AG04450 (cell line): Measurements from ENCODE around the gene NHS. TPM values are rescaled to one million over a fixed set of nuclear protein-coding genes. Genes with fewer than 3 reads are reported as not detected.

Experiments used
- CTCF ChIA-PET: fragments of 300-600, 350-600 bp; formaldehyde crosslinking; extraction: SDS; loops from one replicate; lab custom pipeline; 2022; ENCODE audit warnings: antibody characterized with exemption, inconsistent platforms; lab: Charles Lee
- POLR2A ChIA-PET: fragments of 350-600 bp; formaldehyde crosslinking; extraction: SDS; loops from one replicate; lab custom pipeline; 2021; ENCODE audit warnings: antibody characterized with exemption, inconsistent platforms; lab: Yijun Ruan, JAX
- DNase-seq: peaks from one replicate; pipeline ENCODE4 v3.0.0-alpha.2; 2011; ENCODE audit warnings: low read depth, low spot score
- H3K27ac ChIP-seq: one replicate; pipeline ENCODE4 v1.5.1; 2012; ENCODE audit warnings: low read depth, low read length, control low read depth
- H3K27me3 ChIP-seq: one replicate; pipeline ENCODE4 v1.6.0; 2012; ENCODE audit warnings: low read length; ENCODE audit not compliant: control insufficient read depth, insufficient read depth
- H3K4me3 ChIP-seq: 2 replicates; pipeline ENCODE4 v1.5.1; 2011; ENCODE audit warnings: mild to moderate bottlenecking, low read depth, low read length, control low read depth
- H3K9me3 ChIP-seq: 2 replicates; pipeline ENCODE4 v1.5.1; 2012; ENCODE audit warnings: low read length; ENCODE audit not compliant: control insufficient read depth, insufficient read depth
- polyA plus RNA-seq: library from polyadenylated mRNA; depleted of rRNA; stranded (reverse); fragments of >200 nt; gene quantifications from 2 replicates; pipeline ENCODE4 v1.2.3, GENCODE V29; 2011
- TF ChIP-seq, protein P1 (sequence below): IDR thresholded peaks from 2 replicates; pipeline ENCODE4 v1.5.1; 2011; ENCODE audit warnings: low read depth, low read length, control low read depth, inconsistent platforms

The NHS gene
- polyA plus RNA-seq, 1 experiment = 2.0 TPM

DNA sequence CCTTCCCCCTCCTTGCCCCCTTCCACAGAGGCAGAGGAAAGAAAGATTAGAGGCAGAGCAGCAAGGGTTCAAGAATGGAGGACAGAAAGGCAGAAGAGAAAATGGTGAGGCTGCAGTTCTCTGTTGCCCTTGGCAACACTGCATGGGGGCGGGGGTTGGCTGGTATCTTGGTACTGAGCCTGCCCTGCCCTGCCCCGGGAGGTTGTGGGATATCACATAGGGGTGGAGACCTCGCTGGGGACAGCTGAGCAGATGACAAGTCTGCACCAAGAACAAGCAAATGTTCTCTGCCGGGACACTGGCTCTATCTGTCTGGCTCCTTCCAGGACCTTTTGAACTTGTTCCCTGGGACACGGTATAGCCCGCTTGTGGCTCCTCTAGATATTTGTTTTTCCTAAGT is 39.8 kb downstream of the NHS start:
- no peak for DNase-seq
- TF ChIP-seq, protein P1, sequence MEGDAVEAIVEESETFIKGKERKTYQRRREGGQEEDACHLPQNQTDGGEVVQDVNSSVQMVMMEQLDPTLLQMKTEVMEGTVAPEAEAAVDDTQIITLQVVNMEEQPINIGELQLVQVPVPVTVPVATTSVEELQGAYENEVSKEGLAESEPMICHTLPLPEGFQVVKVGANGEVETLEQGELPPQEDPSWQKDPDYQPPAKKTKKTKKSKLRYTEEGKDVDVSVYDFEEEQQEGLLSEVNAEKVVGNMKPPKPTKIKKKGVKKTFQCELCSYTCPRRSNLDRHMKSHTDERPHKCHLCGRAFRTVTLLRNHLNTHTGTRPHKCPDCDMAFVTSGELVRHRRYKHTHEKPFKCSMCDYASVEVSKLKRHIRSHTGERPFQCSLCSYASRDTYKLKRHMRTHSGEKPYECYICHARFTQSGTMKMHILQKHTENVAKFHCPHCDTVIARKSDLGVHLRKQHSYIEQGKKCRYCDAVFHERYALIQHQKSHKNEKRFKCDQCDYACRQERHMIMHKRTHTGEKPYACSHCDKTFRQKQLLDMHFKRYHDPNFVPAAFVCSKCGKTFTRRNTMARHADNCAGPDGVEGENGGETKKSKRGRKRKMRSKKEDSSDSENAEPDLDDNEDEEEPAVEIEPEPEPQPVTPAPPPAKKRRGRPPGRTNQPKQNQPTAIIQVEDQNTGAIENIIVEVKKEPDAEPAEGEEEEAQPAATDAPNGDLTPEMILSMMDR = no peak
- ChIA-PET CTCF (no interaction called here), POLR2A (no interaction called here)
- no peaks in the 10 kb centered on the region for H3K9me3 ChIP-seq
- no peaks in the 10 kb centered on the region for H3K27me3 ChIP-seq
- H3K27ac ChIP-seq = no peak overlapping the region
- no peak overlapping the region for H3K4me3 ChIP-seq

DNA sequence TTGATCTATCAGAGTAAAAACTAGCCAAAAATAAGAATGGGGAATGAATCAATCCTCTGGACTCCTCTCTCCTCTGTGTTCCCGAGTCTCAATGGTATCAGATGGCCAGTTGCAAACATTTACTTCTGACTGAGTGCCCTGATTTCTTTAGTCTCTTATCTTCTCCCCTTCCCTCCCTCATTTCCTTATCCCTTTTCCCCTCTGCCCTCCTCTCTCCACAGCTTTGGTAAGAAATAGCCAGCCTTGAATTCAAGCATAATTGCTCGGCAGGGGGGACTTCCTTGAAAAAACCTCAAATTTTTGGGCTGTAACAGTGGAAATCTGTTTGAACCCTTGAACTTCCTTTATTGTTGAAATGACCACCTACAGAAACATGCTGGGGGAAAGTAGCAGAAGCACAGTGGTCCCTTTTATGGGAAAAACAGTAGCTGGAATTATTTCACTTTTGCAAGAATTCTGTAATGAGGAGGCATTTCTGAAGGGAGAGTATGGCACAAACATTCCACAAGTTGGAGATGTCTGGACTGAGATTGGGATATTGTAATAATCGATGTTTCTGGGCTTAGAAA is 40.3 kb downstream of the NHS start:
- no peak for DNase-seq
- H3K9me3 ChIP-seq = no peaks in the 10 kb centered on the region
- POLR2A ChIA-PET = no interaction called here
- CTCF ChIA-PET = interaction anchor here (0.7 kb wide), 1 partner anchor 549 kb away, joined by 4 read pairs; no protein-coding TSS in a partner anchor
- no peaks in the 10 kb centered on the region for H3K27me3 ChIP-seq
- TF ChIP-seq, protein P1 = no peak
- no peak overlapping the region for H3K4me3 ChIP-seq
- no peak overlapping the region for H3K27ac ChIP-seq

DNA sequence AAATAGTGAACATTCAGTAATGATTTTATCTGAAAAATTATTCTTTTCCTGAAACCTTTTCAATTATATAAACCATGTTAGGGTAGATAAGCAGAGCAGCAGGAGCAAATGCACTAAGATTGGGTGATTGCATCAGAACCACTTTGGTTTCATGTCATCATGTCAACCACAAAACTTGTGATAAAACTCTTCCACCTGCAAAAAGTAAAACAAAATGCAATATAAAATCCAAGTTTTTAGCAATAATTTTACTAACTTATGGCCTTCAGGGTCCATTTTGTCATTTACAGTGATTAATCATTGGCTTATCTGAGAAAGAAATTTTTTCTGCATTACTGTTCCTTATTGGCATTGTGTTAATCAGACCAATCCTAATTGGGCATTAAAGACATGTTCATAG is 42.4 kb downstream of the NHS start:
- H3K4me3 ChIP-seq = no peak overlapping the region
- ChIA-PET CTCF (no interaction called here), POLR2A (no interaction called here)
- H3K27me3 ChIP-seq = no peaks in the 10 kb centered on the region
- DNase-seq = no peak
- TF ChIP-seq, protein P1 = no peak
- no peaks in the 10 kb centered on the region for H3K9me3 ChIP-seq
- no peak overlapping the region for H3K27ac ChIP-seq

DNA sequence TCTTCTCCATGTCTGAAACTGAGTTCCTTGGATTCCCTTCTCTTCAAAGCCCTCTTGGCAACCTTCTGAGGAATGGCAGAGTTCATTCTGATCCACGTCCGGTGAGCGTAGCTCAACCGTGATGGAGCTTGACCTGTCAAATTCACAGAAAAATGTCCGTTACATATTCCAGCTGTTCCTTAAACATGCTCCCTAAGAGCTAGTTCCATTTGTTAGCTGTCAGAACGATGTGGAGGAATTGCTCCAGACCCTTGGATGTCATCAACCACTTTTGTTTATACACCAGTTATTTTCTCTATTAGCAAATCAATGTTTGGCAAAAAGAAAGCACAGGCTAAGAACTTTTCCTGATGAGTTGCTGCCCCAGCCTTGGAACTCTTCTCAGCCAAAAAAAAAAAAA is 50.1 kb downstream of the NHS start:
- TF ChIP-seq, protein P1 = no peak
- no peak overlapping the region for H3K27ac ChIP-seq
- ChIA-PET CTCF (no interaction called here), POLR2A (interaction anchor here (0.6 to 0.7 kb wide), 3 partner anchors 48 to 102 kb away, joined by 3 to 13 read pairs (median 4); no protein-coding TSS in a partner anchor)
- no peak for DNase-seq
- no peaks in the 10 kb centered on the region for H3K27me3 ChIP-seq
- H3K4me3 ChIP-seq = no peak overlapping the region
- no peaks in the 10 kb centered on the region for H3K9me3 ChIP-seq

DNA sequence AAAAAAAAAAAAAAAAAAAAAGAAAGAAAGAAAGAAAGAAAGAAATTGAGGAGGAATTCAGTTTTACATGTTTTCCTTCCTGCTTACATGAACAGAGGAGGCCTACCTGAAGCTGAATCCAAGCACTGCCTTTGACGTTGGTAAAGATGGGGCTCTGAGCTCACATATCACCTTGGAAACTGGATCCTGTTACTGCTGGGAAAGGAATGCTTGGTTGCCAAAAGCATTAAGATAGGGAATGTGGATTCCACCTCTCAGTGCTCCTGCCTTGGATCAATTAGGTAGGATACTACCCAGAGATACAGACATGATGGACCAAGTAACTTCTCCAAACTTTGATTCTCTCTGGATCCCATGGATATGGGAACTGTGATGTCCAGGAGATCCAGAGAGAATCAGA is 50.6 kb downstream of the NHS start:
- POLR2A ChIA-PET = interaction anchor here (0.6 to 0.7 kb wide), 3 partner anchors 49 to 101 kb away, joined by 3 to 13 read pairs (median 4); no protein-coding TSS in a partner anchor
- CTCF ChIA-PET = no interaction called here
- TF ChIP-seq, protein P1 = no peak
- no peak for DNase-seq
- H3K4me3 ChIP-seq = no peak overlapping the region
- no peaks in the 10 kb centered on the region for H3K27me3 ChIP-seq
- H3K9me3 ChIP-seq = no peaks in the 10 kb centered on the region
- no peak overlapping the region for H3K27ac ChIP-seq
